GM19193 (cell line): ENCODE data around the gene CCT5.

Experiments
- POLR2A ChIP-seq: IDR thresholded peaks from 4 replicates; pipeline ENCODE4 v1.6.1; 2011; ENCODE audit not compliant: insufficient read depth, insufficient read length; ENCODE audit errors: extremely low read depth

The CCT5 gene

GRCh38 chr5:10249948-10250805 lies at the start of gene CCT5:
TSS of gene CCT5 (plus strand) at chr5:10250280. CDS start at chr5:10250341, 61 bp downstream.
- peak; percentile 92 for TF ChIP-seq POLR2A

- TF ChIP-seq POLR2A = no peak
Observed at GRCh38 chr5:10201223-10201868, 48.7 kb upstream of the CCT5 start.

DNA sequence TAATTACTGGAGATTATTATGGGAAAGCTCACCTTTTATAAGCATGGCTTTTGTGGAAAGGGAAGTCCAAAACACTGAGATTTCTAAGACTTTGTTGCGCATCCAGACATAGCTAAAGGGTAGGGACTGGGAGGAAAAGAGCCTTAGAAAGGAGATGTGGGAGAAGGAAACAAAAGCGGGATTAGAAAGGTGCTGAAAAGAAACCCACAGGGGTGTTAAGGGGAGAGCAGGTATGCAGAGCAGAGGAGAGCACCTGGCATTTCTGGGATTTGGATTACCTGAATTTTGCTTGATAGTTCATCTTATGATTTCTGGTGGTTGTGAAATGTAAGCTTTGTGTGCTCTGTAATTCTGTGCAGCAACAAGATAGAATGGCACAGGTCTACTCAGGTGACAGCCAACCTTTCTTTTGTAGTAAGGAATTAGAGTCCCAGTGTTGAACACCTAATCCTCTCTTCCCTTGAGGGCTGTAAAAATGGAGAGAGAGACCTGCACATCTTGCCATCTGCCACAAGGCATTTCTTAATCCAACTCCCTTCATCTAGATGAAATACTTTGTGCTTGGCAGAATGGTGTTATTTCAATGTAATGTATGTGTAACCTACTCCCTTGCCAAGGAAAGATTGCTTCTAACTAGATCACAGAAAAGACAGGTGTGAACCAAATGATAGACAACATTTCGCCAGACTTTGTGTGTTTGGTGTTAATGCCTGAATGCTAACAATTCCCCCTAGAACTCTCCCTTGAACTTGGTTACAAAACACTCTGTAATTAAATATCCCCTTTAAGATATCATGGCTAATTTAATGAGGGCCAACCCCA lies 47.8 kb upstream of the CCT5 start:
- no peak for TF ChIP-seq POLR2A

GRCh38 chr5:10209004-10209403 lies 41.1 kb upstream of the CCT5 start:
- no peak for TF ChIP-seq POLR2A

DNA sequence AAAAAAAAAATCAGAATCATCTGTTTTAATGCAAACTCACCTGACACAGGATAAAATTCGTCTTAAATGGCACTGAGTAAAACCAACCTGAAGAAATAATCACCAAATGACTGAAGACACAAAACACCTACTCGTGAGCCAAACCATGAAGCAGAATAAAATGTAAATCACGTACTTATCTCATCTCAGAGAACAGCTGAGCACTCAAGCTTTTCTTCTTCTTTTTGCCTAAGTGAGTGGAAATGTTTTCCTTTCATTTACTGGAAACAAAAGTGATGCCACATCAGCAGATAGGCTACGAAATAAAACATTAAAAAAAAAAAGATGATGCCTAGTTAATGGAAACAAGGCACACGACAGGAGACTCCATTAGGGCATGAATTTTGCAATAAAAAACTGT lies 36.8 kb upstream of the CCT5 start:
- TF ChIP-seq POLR2A = no peak

- TF ChIP-seq POLR2A = no peak
Observed at GRCh38 chr5:10214041-10214440, 36.0 kb upstream of the CCT5 start.

GRCh38 chr5:10215366-10215765 lies 34.7 kb upstream of the CCT5 start:
- TF ChIP-seq POLR2A = no peak

DNA sequence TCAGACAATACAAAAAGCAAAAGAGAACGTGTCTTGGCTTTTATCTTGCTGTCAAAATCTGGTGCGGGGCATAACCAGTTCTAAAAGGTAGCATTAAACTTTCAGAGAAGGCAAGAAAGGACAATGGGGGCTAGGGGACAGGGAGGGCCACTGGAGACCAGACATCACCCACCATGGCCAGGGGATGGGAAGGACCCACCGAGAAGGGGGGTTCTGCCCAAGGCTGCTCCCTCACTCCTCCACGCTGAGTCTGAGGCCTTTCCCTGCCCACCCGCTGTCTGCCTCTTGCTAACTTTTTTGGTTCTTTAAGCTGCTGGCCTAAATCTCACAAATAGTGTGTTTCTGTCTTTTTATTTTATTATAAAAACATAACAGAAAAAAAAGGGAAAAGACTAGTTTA lies 34.0 kb upstream of the CCT5 start:
- no peak for TF ChIP-seq POLR2A

GRCh38 chr5:10218658-10219057 lies 31.4 kb upstream of the CCT5 start:
- no peak for TF ChIP-seq POLR2A

- no peak for TF ChIP-seq POLR2A
Observed at GRCh38 chr5:10219068-10219467, 31.0 kb upstream of the CCT5 start.

DNA sequence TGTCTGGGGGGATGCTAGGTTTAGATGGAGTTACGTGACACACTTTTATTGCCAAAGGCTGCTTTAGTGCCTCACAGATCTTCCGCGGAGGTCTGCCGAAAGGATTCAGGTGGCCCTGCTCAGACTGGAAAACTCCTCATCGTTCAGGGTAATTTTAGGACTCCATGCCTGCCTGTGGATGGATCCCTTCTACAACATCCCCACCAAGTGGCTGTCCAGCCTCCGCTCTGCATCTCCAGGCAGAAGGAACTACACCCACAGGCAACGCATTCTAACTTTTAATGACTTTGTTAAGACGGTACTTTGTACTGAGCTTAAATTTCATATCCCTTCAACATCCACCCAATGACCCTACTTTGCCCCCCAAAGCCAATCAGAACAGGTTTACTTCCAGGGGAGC lies 29.8 kb upstream of the CCT5 start:
- no peak for TF ChIP-seq POLR2A

GRCh38 chr5:10222326-10222725 lies 27.8 kb upstream of the CCT5 start:
- no peak for TF ChIP-seq POLR2A

- no peak for TF ChIP-seq POLR2A
Observed at GRCh38 chr5:10227379-10227778, 22.7 kb upstream of the CCT5 start.

- TF ChIP-seq POLR2A = no peak
Observed at GRCh38 chr5:10228288-10228687, 21.8 kb upstream of the CCT5 start.

GRCh38 chr5:10229306-10230048 lies 20.6 kb upstream of the CCT5 start:
- TF ChIP-seq POLR2A = no peak

- TF ChIP-seq POLR2A = no peak
Observed at GRCh38 chr5:10232386-10232785, 17.7 kb upstream of the CCT5 start.

DNA sequence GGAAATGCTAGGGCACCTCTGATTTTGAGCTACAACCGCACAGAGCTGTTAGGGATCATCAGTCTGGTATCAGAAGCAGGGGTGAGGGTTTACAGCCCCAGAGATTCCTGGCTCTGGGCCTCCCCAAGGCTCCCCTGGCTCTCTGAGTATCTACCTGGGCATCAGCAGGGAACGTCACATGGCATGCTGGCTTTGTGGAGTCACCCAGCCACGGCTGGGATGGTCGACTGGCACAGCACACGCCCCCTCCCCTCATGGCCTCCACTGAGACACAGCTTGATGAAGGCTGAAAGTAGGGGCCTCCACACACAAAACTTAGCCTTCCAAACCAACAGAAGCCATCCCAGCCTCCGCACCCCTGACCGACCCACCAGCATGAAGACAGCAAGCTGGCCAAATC lies 17.1 kb upstream of the CCT5 start:
- TF ChIP-seq POLR2A = no peak
